ENCODE data around the gene MAGI1.

Gene MAGI1

GRCh38 chr3:65828706-65829105 lies 210.0 kb downstream of the MAGI1 start:
- Histone ChIP-seq H3K9ac (ENCODE audit: low read depth, low read length, poor library complexity, severe bottlenecking) (no peak overlapping the region), H3K79me2 (ENCODE audit: insufficient read depth, low read length) (no peaks in the 10 kb centered on the region), H3K4me3 (ENCODE audit: low read length, poor library complexity, severe bottlenecking) (no peak overlapping the region), H3K9me2 (replicated peaks; ENCODE audit: low read depth, low read length) (no peaks in the 10 kb centered on the region), H3K4me2 (ENCODE audit: low read depth, low read length, poor library complexity, severe bottlenecking) (no peak overlapping the region), H3K4me1 (ENCODE audit: insufficient read depth, low read length, poor library complexity, severe bottlenecking) (peaks cover 15% of the 10 kb centered on the region), H3F3A (ENCODE audit: low read depth) (no peaks in the 10 kb centered on the region), H2AFZ (ENCODE audit: low read length) (no peak overlapping the region), H3K9me3 (ENCODE audit: insufficient read depth, low read depth, low read length) (no peaks in the 10 kb centered on the region), H3K36me3 (ENCODE audit: insufficient read depth, low read length) (no peaks in the 10 kb centered on the region), H3K27me3 (ENCODE audit: insufficient read depth, low read length, poor library complexity, severe bottlenecking) (no peaks in the 10 kb centered on the region), H4K20me1 (ENCODE audit: insufficient read depth, low read length, poor library complexity, severe bottlenecking) (no peaks in the 10 kb centered on the region)
- TF ChIP-seq CTCF (conservative IDR thresholded peaks at IDR 0.05; ENCODE audit: low read length) = no peak
- TF ChIP-seq EZH2phosphoT487 (IDR thresholded peaks at IDR 0.05; ENCODE audit: borderline replicate concordance) = no peak

GRCh38 chr3:65827076-65827475 lies 211.6 kb downstream of the MAGI1 start:
- no peaks in the 10 kb centered on the region for H3K27me3 ChIP-seq (ENCODE audit: insufficient read depth, low read length, poor library complexity, severe bottlenecking)
- no peaks in the 10 kb centered on the region for H3K79me2 ChIP-seq (ENCODE audit: insufficient read depth, low read length)
- no peaks in the 10 kb centered on the region for H4K20me1 ChIP-seq (ENCODE audit: insufficient read depth, low read length, poor library complexity, severe bottlenecking)
- H3K4me2 ChIP-seq (ENCODE audit: low read depth, low read length, poor library complexity, severe bottlenecking) = no peak overlapping the region
- H3K4me1 ChIP-seq (ENCODE audit: insufficient read depth, low read length, poor library complexity, severe bottlenecking) = peaks cover 12% of the 10 kb centered on the region
- TF ChIP-seq CTCF (conservative IDR thresholded peaks at IDR 0.05; ENCODE audit: low read length) = no peak
- H3K9me2 ChIP-seq (replicated peaks; ENCODE audit: low read depth, low read length) = no peaks in the 10 kb centered on the region
- H3K9ac ChIP-seq (ENCODE audit: low read depth, low read length, poor library complexity, severe bottlenecking) = no peak overlapping the region
- H3F3A ChIP-seq (ENCODE audit: low read depth) = no peaks in the 10 kb centered on the region
- H3K36me3 ChIP-seq (ENCODE audit: insufficient read depth, low read length) = no peaks in the 10 kb centered on the region
- H3K4me3 ChIP-seq (ENCODE audit: low read length, poor library complexity, severe bottlenecking) = no peak overlapping the region
- no peaks in the 10 kb centered on the region for H3K9me3 ChIP-seq (ENCODE audit: insufficient read depth, low read depth, low read length)
- H2AFZ ChIP-seq (ENCODE audit: low read length) = no peak overlapping the region

GRCh38 chr3:65824166-65824565 lies 214.6 kb downstream of the MAGI1 start:
- no peaks in the 10 kb centered on the region for H3K79me2 ChIP-seq (ENCODE audit: insufficient read depth, low read length)

GRCh38 chr3:65820600-65820999 lies 218.1 kb downstream of the MAGI1 start:
- no peak overlapping the region for H3K4me3 ChIP-seq (ENCODE audit: low read length, poor library complexity, severe bottlenecking)
- no peaks in the 10 kb centered on the region for H3K9me3 ChIP-seq (ENCODE audit: insufficient read depth, low read depth, low read length)
- no peak for TF ChIP-seq EZH2phosphoT487 (IDR thresholded peaks at IDR 0.05; ENCODE audit: borderline replicate concordance)
- no peak for TF ChIP-seq CTCF (conservative IDR thresholded peaks at IDR 0.05; ENCODE audit: low read length)
- H3K4me2 ChIP-seq (ENCODE audit: low read depth, low read length, poor library complexity, severe bottlenecking) = no peak overlapping the region
- no peaks in the 10 kb centered on the region for H3F3A ChIP-seq (ENCODE audit: low read depth)
- H3K9ac ChIP-seq (ENCODE audit: low read depth, low read length, poor library complexity, severe bottlenecking) = no peak overlapping the region
- H4K20me1 ChIP-seq (ENCODE audit: insufficient read depth, low read length, poor library complexity, severe bottlenecking) = no peaks in the 10 kb centered on the region
- no peaks in the 10 kb centered on the region for H3K79me2 ChIP-seq (ENCODE audit: insufficient read depth, low read length)
- no peaks in the 10 kb centered on the region for H3K36me3 ChIP-seq (ENCODE audit: insufficient read depth, low read length)
- H2AFZ ChIP-seq (ENCODE audit: low read length) = no peak overlapping the region
- no peaks in the 10 kb centered on the region for H3K9me2 ChIP-seq (replicated peaks; ENCODE audit: low read depth, low read length)
- H3K4me1 ChIP-seq (ENCODE audit: insufficient read depth, low read length, poor library complexity, severe bottlenecking) = no peaks in the 10 kb centered on the region
- H3K27me3 ChIP-seq (ENCODE audit: insufficient read depth, low read length, poor library complexity, severe bottlenecking) = no peaks in the 10 kb centered on the region

More at GRCh38 chr3:65824166-65824565, 214.6 kb downstream of the MAGI1 start:
- H3K36me3 ChIP-seq (ENCODE audit: insufficient read depth, low read length) = no peaks in the 10 kb centered on the region
- no peaks in the 10 kb centered on the region for H3K27me3 ChIP-seq (ENCODE audit: insufficient read depth, low read length, poor library complexity, severe bottlenecking)
- H3K9me2 ChIP-seq (replicated peaks; ENCODE audit: low read depth, low read length) = no peaks in the 10 kb centered on the region
- no peak overlapping the region for H3K9ac ChIP-seq (ENCODE audit: low read depth, low read length, poor library complexity, severe bottlenecking)
- H3F3A ChIP-seq (ENCODE audit: low read depth) = no peaks in the 10 kb centered on the region
- no peak overlapping the region for H2AFZ ChIP-seq (ENCODE audit: low read length)
- H3K4me1 ChIP-seq (ENCODE audit: insufficient read depth, low read length, poor library complexity, severe bottlenecking) = no peaks in the 10 kb centered on the region
- no peak overlapping the region for H3K4me2 ChIP-seq (ENCODE audit: low read depth, low read length, poor library complexity, severe bottlenecking)
- H4K20me1 ChIP-seq (ENCODE audit: insufficient read depth, low read length, poor library complexity, severe bottlenecking) = no peaks in the 10 kb centered on the region
- no peak overlapping the region for H3K4me3 ChIP-seq (ENCODE audit: low read length, poor library complexity, severe bottlenecking)
- no peak for TF ChIP-seq EZH2phosphoT487 (IDR thresholded peaks at IDR 0.05; ENCODE audit: borderline replicate concordance)
- H3K9me3 ChIP-seq (ENCODE audit: insufficient read depth, low read depth, low read length) = no peaks in the 10 kb centered on the region

Data from Loucy (cell line).